OCI-LY1 (cell line): ENCODE results near the gene NUP153.
"Not testable (repeated sequence)": the region's sequence is repeated elsewhere in the genome, so short reads cannot be mapped to it uniquely, and the experiment has no call there.

ENCODE experiments used
- H2AFZ ChIP-seq: fragments of 200-600 bp; sonication (generic), shearing (Covaris generic); 2 replicates; pipeline ENCODE4 v1.6.0; 2014; ENCODE audit warnings: antibody characterized with exemption, mild to moderate bottlenecking, low read length
- H3F3A ChIP-seq: fragments of 200-600 bp; sonication (generic), shearing (Covaris generic); 2 replicates; pipeline ENCODE4 v1.6.0; 2014; ENCODE audit warnings: mild to moderate bottlenecking, antibody characterized with exemption, low read length, moderate library complexity; ENCODE audit not compliant: insufficient read depth
- H3K27ac ChIP-seq: fragments of 200-600 bp; sonication (generic); 2 replicates; pipeline ENCODE4 v1.5.1; 2014; ENCODE audit warnings: low read length, mixed run types, mild to moderate bottlenecking, low read depth; ENCODE audit not compliant: poor library complexity, severe bottlenecking
- H3K27me3 ChIP-seq: fragments of 200-600 bp; sonication (generic); 2 replicates; pipeline ENCODE4 v1.6.0; 2014; ENCODE audit warnings: antibody characterized with exemption, mild to moderate bottlenecking, low read length, moderate library complexity; ENCODE audit not compliant: insufficient read depth
- H3K36me3 ChIP-seq: fragments of 200-600 bp; sonication (generic); 2 replicates; pipeline ENCODE4 v1.6.1; 2014; ENCODE audit warnings: mild to moderate bottlenecking, antibody characterized with exemption, low read length, moderate library complexity, mixed read lengths; ENCODE audit not compliant: insufficient read depth
- H3K4me1 ChIP-seq: fragments of 200-600 bp; sonication (generic); 2 replicates; pipeline ENCODE4 v1.5.1; 2014; ENCODE audit warnings: mild to moderate bottlenecking, low read length, moderate library complexity; ENCODE audit not compliant: insufficient read depth, severe bottlenecking
- H3K4me2 ChIP-seq: fragments of 200-600 bp; sonication (generic), shearing (Covaris generic); 2 replicates; pipeline ENCODE4 v1.6.1; 2014; ENCODE audit warnings: low read length
- H3K4me3 ChIP-seq: fragments of 200-600 bp; sonication (generic); 2 replicates; pipeline ENCODE4 v1.5.1; 2014; ENCODE audit warnings: low read length, low read depth, mild to moderate bottlenecking, mixed read lengths; ENCODE audit not compliant: poor library complexity, severe bottlenecking
- H3K79me2 ChIP-seq: fragments of 200-600 bp; shearing (Covaris generic); 2 replicates; pipeline ENCODE4 v1.6.1; 2016; ENCODE audit warnings: mixed run types, low read length, mixed read lengths; ENCODE audit not compliant: insufficient read depth
- H3K9ac ChIP-seq: fragments of 200-600 bp; sonication (generic), shearing (Covaris generic); 2 replicates; pipeline ENCODE4 v1.6.1; 2014; ENCODE audit warnings: mild to moderate bottlenecking, low read length, mixed read lengths
- H3K9me2 ChIP-seq: fragments of 200-600 bp; sonication (generic), shearing (Covaris generic); 2 replicates; pipeline ENCODE4 v1.6.1; 2014; ENCODE audit warnings: low read depth, mild to moderate bottlenecking, low read length, mixed read lengths
- H3K9me3 ChIP-seq: fragments of 200-600 bp; shearing (Covaris generic); 2 replicates; pipeline ENCODE4 v1.6.1; 2014; ENCODE audit warnings: low read length, mixed read lengths
- H4K20me1 ChIP-seq: fragments of 200-600 bp; sonication (generic), shearing (Covaris generic); 2 replicates; pipeline ENCODE4 v1.6.0; 2016; ENCODE audit warnings: mild to moderate bottlenecking, low read length; ENCODE audit not compliant: insufficient read depth
- CTCF ChIP-seq: fragments of 200-600 bp; sonication (generic), shearing (Covaris generic); IDR thresholded peaks from 2 replicates; pipeline ENCODE4 v1.5.1; 2017; ENCODE audit warnings: mild to moderate bottlenecking, antibody characterized with exemption, low read length, moderate library complexity, mixed read lengths
- EZH2 ChIP-seq: fragments of 200-600 bp; sonication (generic), shearing (Covaris generic); IDR thresholded peaks from 2 replicates; pipeline ENCODE4 v1.8.0; 2017; ENCODE audit warnings: borderline replicate concordance, mixed run types, mild to moderate bottlenecking, antibody characterized with exemption, low read length, moderate library complexity, mixed read lengths

NUP153 gene

DNA sequence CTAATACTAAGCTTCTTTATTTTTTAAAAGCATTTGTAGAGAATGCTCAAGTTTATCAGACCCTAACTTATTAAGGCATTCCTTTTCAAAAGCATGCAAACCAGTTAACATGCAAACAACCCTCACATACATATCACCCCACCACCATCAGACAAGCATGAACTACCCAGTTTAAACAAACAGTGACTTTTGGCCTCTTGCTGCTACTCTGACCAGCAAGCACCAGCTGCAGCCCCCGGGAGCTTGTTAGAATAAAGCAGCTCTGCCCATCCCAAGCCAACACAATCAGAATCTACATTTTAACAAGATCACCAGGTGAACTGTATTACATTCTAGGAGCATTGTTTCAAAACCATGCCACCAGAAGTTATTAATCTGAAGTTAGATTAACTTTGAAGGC, 5.9 kb upstream of the NUP153 start:
- no peaks in the 10 kb centered on the region for H3K9me2 ChIP-seq
- H3K4me3 ChIP-seq: no peak overlapping the region
- no peak overlapping the region for H2AFZ ChIP-seq

DNA sequence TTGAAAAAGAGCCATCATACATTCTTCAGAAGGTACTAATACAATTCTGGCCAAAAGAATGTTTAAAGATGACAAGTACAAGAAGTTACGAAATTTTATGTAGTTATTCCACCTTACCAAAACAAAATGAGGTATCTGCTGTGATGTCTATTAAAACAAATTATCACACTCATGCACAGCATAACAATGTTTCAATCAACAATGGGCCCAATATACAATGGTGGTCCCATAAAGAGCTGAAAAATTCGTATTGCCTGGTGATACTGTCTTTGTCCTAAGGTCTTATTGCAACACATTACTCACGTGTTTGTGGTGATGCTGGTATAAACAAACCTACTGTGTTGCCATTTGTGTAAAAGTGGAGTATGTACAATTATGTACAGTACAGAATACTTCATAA, 3.6 kb upstream of the NUP153 start:
- no peak overlapping the region for H3K27ac ChIP-seq
- no peak overlapping the region for H2AFZ ChIP-seq
- H3K27me3 ChIP-seq: no peaks in the 10 kb centered on the region
- no peak overlapping the region for H3K4me2 ChIP-seq
- H3K9me2 ChIP-seq: no peaks in the 10 kb centered on the region
- no peaks in the 10 kb centered on the region for H4K20me1 ChIP-seq
- H3F3A ChIP-seq: no peaks in the 10 kb centered on the region
- no peaks in the 10 kb centered on the region for H3K9me3 ChIP-seq
- no peaks in the 10 kb centered on the region for H3K36me3 ChIP-seq
- no peak overlapping the region for H3K9ac ChIP-seq
- no peak overlapping the region for H3K4me3 ChIP-seq
- peaks cover 5% of the 10 kb centered on the region for H3K79me2 ChIP-seq
- peaks cover 7% of the 10 kb centered on the region for H3K4me1 ChIP-seq
- TF ChIP-seq EZH2 (no peak), CTCF (no peak)

More for the DNA sequence above, 5.9 kb upstream of the NUP153 start:
- no peak overlapping the region for H3K27ac ChIP-seq
- no peaks in the 10 kb centered on the region for H3K79me2 ChIP-seq
- H3K27me3 ChIP-seq: no peaks in the 10 kb centered on the region
- peaks cover under 1% of the 10 kb centered on the region for H3K4me1 ChIP-seq
- no peak overlapping the region for H3K4me2 ChIP-seq
- H4K20me1 ChIP-seq: no peaks in the 10 kb centered on the region
- TF ChIP-seq CTCF (no peak), EZH2 (no peak)
- no peaks in the 10 kb centered on the region for H3K36me3 ChIP-seq
- H3F3A ChIP-seq: no peaks in the 10 kb centered on the region
- H3K9me3 ChIP-seq: no peaks in the 10 kb centered on the region
- H3K9ac ChIP-seq: no peak overlapping the region

GRCh38 chr6:17709476-17709875, 2.8 kb upstream of the NUP153 start:
- no peaks in the 10 kb centered on the region for H3K9me2 ChIP-seq
- no peaks in the 10 kb centered on the region for H3K36me3 ChIP-seq
- peaks cover 12% of the 10 kb centered on the region for H3K4me1 ChIP-seq
- no peak overlapping the region for H3K27ac ChIP-seq
- no peaks in the 10 kb centered on the region for H3F3A ChIP-seq
- no peak overlapping the region for H3K4me2 ChIP-seq
- no peak overlapping the region for H3K9ac ChIP-seq
- peaks cover 13% of the 10 kb centered on the region for H3K79me2 ChIP-seq
- no peaks in the 10 kb centered on the region for H4K20me1 ChIP-seq
- H3K9me3 ChIP-seq: no peaks in the 10 kb centered on the region
- no peaks in the 10 kb centered on the region for H3K27me3 ChIP-seq
- TF ChIP-seq EZH2 (no peak), CTCF (no peak)
- H2AFZ ChIP-seq: no peak overlapping the region
- no peak overlapping the region for H3K4me3 ChIP-seq

DNA sequence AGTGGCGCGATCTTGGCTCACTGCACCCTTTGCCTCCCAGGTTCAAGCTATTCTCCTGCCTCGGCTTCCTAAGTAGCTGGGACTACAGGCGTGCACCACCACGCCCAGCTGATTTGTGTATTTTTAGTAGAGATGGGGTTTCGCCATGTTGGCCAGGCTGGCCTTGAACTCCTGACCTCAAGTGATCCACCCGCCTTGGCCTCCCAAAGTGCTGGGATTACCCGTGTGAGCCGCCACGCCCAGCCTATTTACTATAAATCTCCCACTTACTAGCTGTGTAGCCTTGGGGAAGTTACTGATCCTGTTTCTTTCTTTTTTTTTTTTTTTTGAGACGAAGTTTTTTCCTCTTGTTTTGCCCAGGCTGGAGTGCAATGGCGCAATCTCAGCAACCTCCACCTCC, 1.3 kb upstream of the NUP153 start:
- H3K4me2 ChIP-seq, H3K27ac ChIP-seq, H2AFZ ChIP-seq, H3K9ac ChIP-seq, H3K36me3 ChIP-seq, H3K27me3 ChIP-seq, H3K9me3 ChIP-seq, H3K9me2 ChIP-seq, H3F3A ChIP-seq, H4K20me1 ChIP-seq, H3K4me3 ChIP-seq: not testable (repeated sequence)
- Histone ChIP-seq H3K4me1 (peaks cover 25% of the 10 kb centered on the region), H3K79me2 (peaks cover 28% of the 10 kb centered on the region)
